ENCODE results near the gene KRT75. TPM values are rescaled to one million over a fixed set of nuclear protein-coding genes. Genes with fewer than 3 reads are reported as not detected.

The KRT75 gene
- total and polyA plus RNA-seq, 2 of the 13 experiments (the other 11 are each of a cell fraction or from before 2014, with no cell fraction given), result not detected

DNA sequence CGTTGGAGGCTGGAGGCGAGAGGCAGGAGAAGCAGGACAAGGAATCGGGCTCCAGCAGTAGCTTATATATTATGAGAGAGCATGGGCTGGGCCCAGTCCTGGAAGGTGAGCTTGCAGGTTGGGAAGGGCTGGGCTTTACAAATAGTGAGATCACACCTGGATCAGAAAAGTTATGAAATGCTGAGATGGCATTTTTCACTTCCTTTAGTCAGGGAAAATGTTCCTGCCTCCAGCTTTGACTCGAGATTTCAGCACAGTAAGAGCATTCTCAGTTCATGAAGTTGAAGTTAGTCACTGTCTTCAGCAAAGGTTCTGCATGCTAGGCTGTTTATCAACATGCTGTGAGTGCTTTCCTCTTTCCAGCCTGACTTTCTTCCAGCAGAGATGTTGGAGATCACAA lies 39.6 kb upstream of the KRT75 start, which contains the start of gene KRT6C:
KRT6C (minus strand) TSS at position 38 of the 400 bp plus-strand sequence. CDS start 68 bp downstream, outside the sequence.
- Histone ChIP-seq H3K9ac (ENCODE audit: insufficient read depth, low read depth, low read length) (no peak within 1 kb of the TSS), H3K36me3 (replicated peaks in 1 of 2; ENCODE audit: control insufficient read depth in 1 of 2, insufficient read depth in 2 of 2, low read length in 2 of 2) (no peaks in the 10 kb centered on the region), H3K4me3 (replicated peaks in 1 of 3; ENCODE audit: insufficient read depth in 1 of 3, low read depth in 2 of 3, low read length in 3 of 3) (no peak within 1 kb of the TSS), H3K4me1 (ENCODE audit: insufficient read depth, low read length) (peaks cover 9% of the 10 kb centered on the region), H3K27ac (ENCODE audit: extremely low read length, insufficient read depth, low read length) (no peak within 1 kb of the TSS), H3K27me3 (ENCODE audit: control insufficient read depth in 1 of 2, insufficient read depth in 2 of 2, low read length in 2 of 2) (no peaks in the 10 kb centered on the region; a peak in 1 of 5 replicates), H2AFZ (ENCODE audit: low read length) (no peak within 1 kb of the TSS), H3K9me3 (ENCODE audit: low read length) (no peaks in the 10 kb centered on the region), H3K79me2 (ENCODE audit: insufficient read depth, low read length) (no peaks in the 10 kb centered on the region), H4K20me1 (ENCODE audit: insufficient read depth, low read length) (no peaks in the 10 kb centered on the region), H3K4me2 (ENCODE audit: low read depth, low read length) (no peak within 1 kb of the TSS)
- ChIA-PET CTCF (ENCODE audit: low intra/inter-chr PET ratio, low total read pairs) (no interaction called here), POLR2A (no interaction called here)
- intact Hi-C loops (cut with micrococcal nuclease; ENCODE audit: unreplicated experiment) (no loop called here), in situ Hi-C loops (cut with HindIII; ENCODE audit: extremely low pct_ligation_motif_present, low pct_unique_long_range_greater_than_20kb) (no loop called here)
- DNase-seq (ENCODE audit: low spot score) (no peak), FAIRE-seq (no peak), ATAC-seq (no peak)
- TF ChIP-seq ZNF720 (CRISPR knock-in tag; IDR thresholded peaks at IDR 0.05) (no peak), MAFK (conservative IDR thresholded peaks at IDR 0.05 in 1 of 2, IDR thresholded peaks at IDR 0.05 in 1 of 2; ENCODE audit: low read length in 2 of 2) (peak; percentile 92 to 96), MAFF (IDR thresholded peaks at IDR 0.05; ENCODE audit: low read depth, low read length) (peak; percentile 95)
- WGBS (ENCODE audit: low lambda C conversion rate), result 8% methylated on average over 4 of the region's 4 CpGs
- BruUV-seq (replicated peaks), result no TSS peak

DNA sequence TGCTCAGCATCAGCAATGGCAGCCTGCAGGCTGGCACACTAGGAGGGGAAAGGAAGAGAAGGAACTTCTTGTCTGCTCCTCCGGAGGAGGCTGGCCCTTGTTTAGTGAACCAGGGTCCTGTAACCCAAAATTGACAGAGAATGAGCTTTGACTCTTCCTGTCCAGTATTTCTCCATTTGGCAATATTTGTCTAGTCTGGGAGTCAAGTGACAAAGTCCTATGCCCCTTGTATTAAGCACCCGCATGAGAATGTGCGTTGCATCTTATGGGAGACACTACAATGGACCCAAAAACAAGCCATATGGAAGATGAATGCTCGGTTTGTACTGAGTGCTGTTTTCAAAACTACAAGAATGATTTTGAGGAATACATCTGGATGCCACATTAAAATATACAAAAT lies 35.7 kb upstream of the KRT75 start:
- Histone ChIP-seq H3K4me1 (ENCODE audit: insufficient read depth, low read length) (peaks cover 9% of the 10 kb centered on the region), H3K9me3 (ENCODE audit: low read length) (no peaks in the 10 kb centered on the region), H2AFZ (ENCODE audit: low read length) (no peak overlapping the region), H3K79me2 (ENCODE audit: insufficient read depth, low read length) (no peaks in the 10 kb centered on the region), H3K4me3 (replicated peaks in 1 of 3; ENCODE audit: insufficient read depth in 1 of 3, low read depth in 2 of 3, low read length in 3 of 3) (no peak overlapping the region), H3K36me3 (replicated peaks in 1 of 2; ENCODE audit: control insufficient read depth in 1 of 2, insufficient read depth in 2 of 2, low read length in 2 of 2) (no peaks in the 10 kb centered on the region), H3K4me2 (ENCODE audit: low read depth, low read length) (no peak overlapping the region), H3K27me3 (ENCODE audit: control insufficient read depth in 1 of 2, insufficient read depth in 2 of 2, low read length in 2 of 2) (no peaks in the 10 kb centered on the region; a peak in 1 of 5 replicates), H3K27ac (ENCODE audit: extremely low read length, insufficient read depth, low read length) (no peak overlapping the region), H3K9ac (ENCODE audit: insufficient read depth, low read depth, low read length) (no peak overlapping the region), H4K20me1 (ENCODE audit: insufficient read depth, low read length) (no peaks in the 10 kb centered on the region)
- POLR2A ChIA-PET, result no interaction called here
- BruUV-seq (replicated peaks), result no TSS peak
- intact Hi-C loops (cut with micrococcal nuclease; ENCODE audit: unreplicated experiment) (no loop called here), in situ Hi-C loops (cut with HindIII; ENCODE audit: extremely low pct_ligation_motif_present, low pct_unique_long_range_greater_than_20kb) (no loop called here)
- peak; percentile 40; the same call in 1 of the 3 replicates for ATAC-seq
- WGBS (ENCODE audit: low lambda C conversion rate), result 2% methylated on average over 4 of the region's 4 CpGs
- no peak for DNase-seq (ENCODE audit: low spot score)
- CTCF ChIA-PET (ENCODE audit: low intra/inter-chr PET ratio, low total read pairs), result no interaction called here
- no peak for FAIRE-seq
- TF ChIP-seq, protein P1, sequence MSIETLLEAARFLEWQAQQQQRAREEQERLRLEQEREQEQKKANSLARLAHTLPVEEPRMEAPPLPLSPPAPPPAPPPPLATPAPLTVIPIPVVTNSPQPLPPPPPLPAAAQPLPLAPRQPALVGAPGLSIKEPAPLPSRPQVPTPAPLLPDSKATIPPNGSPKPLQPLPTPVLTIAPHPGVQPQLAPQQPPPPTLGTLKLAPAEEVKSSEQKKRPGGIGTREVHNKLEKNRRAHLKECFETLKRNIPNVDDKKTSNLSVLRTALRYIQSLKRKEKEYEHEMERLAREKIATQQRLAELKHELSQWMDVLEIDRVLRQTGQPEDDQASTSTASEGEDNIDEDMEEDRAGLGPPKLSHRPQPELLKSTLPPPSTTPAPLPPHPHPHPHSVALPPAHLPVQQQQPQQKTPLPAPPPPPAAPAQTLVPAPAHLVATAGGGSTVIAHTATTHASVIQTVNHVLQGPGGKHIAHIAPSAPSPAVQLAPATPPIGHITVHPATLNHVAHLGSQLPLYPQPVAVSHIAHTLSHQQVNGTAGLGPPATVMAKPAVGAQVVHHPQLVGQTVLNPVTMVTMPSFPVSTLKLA (IDR thresholded peaks at IDR 0.05), result no peak
- TF ChIP-seq KLF11 (CRISPR knock-in tag; IDR thresholded peaks at IDR 0.05), result no peak
- TF ChIP-seq, protein P2, sequence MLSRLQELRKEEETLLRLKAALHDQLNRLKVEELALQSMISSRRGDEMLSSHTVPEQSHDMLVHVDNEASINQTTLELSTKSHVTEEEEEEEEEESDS (CRISPR knock-in tag; IDR thresholded peaks at IDR 0.05; ENCODE audit: borderline replicate concordance), result no peak
- TF ChIP-seq, protein P3, sequence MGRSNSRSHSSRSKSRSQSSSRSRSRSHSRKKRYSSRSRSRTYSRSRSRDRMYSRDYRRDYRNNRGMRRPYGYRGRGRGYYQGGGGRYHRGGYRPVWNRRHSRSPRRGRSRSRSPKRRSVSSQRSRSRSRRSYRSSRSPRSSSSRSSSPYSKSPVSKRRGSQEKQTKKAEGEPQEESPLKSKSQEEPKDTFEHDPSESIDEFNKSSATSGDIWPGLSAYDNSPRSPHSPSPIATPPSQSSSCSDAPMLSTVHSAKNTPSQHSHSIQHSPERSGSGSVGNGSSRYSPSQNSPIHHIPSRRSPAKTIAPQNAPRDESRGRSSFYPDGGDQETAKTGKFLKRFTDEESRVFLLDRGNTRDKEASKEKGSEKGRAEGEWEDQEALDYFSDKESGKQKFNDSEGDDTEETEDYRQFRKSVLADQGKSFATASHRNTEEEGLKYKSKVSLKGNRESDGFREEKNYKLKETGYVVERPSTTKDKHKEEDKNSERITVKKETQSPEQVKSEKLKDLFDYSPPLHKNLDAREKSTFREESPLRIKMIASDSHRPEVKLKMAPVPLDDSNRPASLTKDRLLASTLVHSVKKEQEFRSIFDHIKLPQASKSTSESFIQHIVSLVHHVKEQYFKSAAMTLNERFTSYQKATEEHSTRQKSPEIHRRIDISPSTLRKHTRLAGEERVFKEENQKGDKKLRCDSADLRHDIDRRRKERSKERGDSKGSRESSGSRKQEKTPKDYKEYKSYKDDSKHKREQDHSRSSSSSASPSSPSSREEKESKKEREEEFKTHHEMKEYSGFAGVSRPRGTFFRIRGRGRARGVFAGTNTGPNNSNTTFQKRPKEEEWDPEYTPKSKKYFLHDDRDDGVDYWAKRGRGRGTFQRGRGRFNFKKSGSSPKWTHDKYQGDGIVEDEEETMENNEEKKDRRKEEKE (IDR thresholded peaks at IDR 0.05), result no peak
- TF ChIP-seq REPIN1 (CRISPR knock-in tag; IDR thresholded peaks at IDR 0.05; ENCODE audit: borderline replicate concordance, low read depth), result no peak
- no peak for TF ChIP-seq HOXA9 (CRISPR knock-in tag; IDR thresholded peaks at IDR 0.05; ENCODE audit: borderline replicate concordance)
- no peak for TF ChIP-seq ZSCAN21 (CRISPR knock-in tag; IDR thresholded peaks at IDR 0.05; ENCODE audit: borderline replicate concordance)
- no peak for TF ChIP-seq ZFYVE20 (CRISPR knock-in tag; IDR thresholded peaks at IDR 0.05; ENCODE audit: borderline replicate concordance, low read depth)
- no peak for TF ChIP-seq ZNF724P (CRISPR knock-in tag; IDR thresholded peaks at IDR 0.05; ENCODE audit: borderline replicate concordance)
- TF ChIP-seq HNF4A (CRISPR knock-in tag; IDR thresholded peaks at IDR 0.05), result peak; percentile 56
- TF ChIP-seq HNF4G (IDR thresholded peaks at IDR 0.05; ENCODE audit: borderline replicate concordance, low read depth, low read length), result 0 out of 2 replicates have a peak, but pooled peaks have one; percentile 33
- TF ChIP-seq HNF4G (CRISPR knock-in tag; IDR thresholded peaks at IDR 0.05; ENCODE audit: borderline replicate concordance, low read depth), result no peak
